OCI-LY7 (cell line): ENCODE measurements around the gene GOLGA3. TPM values are rescaled to one million over a fixed set of nuclear protein-coding genes. Genes with fewer than 3 reads are reported as not detected.

Experiments
- BruUV-seq: library from RNA; stranded (reverse); fragments of 400-500 nt; replicated peaks from 2 replicates; lab custom pipeline; 2021; lab: Mats Ljungman, UMichigan
- CTCF ChIA-PET: fragments of 300-600 bp; sonication (Branson Sonifier 250); formaldehyde crosslinking; loops from one replicate; lab custom pipeline; 2022; ENCODE audit warnings: antibody characterized with exemption; ENCODE audit not compliant: unreplicated experiment; lab: Charles Lee
- POLR2A ChIA-PET: fragments of 300-600 bp; sonication (Branson Sonifier 250); formaldehyde crosslinking; loops from one replicate; lab custom pipeline; 2022; ENCODE audit warnings: antibody characterized with exemption; lab: Charles Lee
- DNase-seq: peaks from one replicate; pipeline ENCODE4 v3.0.0-alpha.2; 2015; ENCODE audit warnings: low spot score
- H2AFZ ChIP-seq: fragments of 200-600 bp; sonication (generic), shearing (Covaris generic); 2 replicates; pipeline ENCODE4 v1.6.1; 2014; ENCODE audit warnings: mild to moderate bottlenecking, antibody characterized with exemption, low read length, moderate library complexity
- H3K27ac ChIP-seq: fragments of 200-600 bp; sonication (generic); 2 replicates; pipeline ENCODE4 v1.5.1; 2014; ENCODE audit warnings: mixed run types, low read depth, mild to moderate bottlenecking, moderate library complexity, low read length, inconsistent platforms; ENCODE audit not compliant: poor library complexity, severe bottlenecking
- H3K36me3 ChIP-seq: fragments of 200-600 bp; sonication (generic); 2 replicates; pipeline ENCODE4 v1.6.1; 2014; ENCODE audit warnings: mild to moderate bottlenecking, antibody characterized with exemption, low read length, moderate library complexity, mixed read lengths; ENCODE audit not compliant: insufficient read depth
- H3K4me1 ChIP-seq: fragments of 200-600 bp; sonication (generic); 2 replicates; pipeline ENCODE4 v1.5.1; 2014; ENCODE audit warnings: mild to moderate bottlenecking, low read length; ENCODE audit not compliant: insufficient read depth, poor library complexity, severe bottlenecking
- H3K4me2 ChIP-seq: fragments of 200-600 bp; sonication (generic); 2 replicates; pipeline ENCODE4 v1.6.1; 2014; ENCODE audit warnings: mild to moderate bottlenecking, low read length
- H3K4me3 ChIP-seq: fragments of 200-600 bp; sonication (generic); 2 replicates; pipeline ENCODE4 v1.5.1; 2014; ENCODE audit warnings: mild to moderate bottlenecking, low read depth, low read length; ENCODE audit not compliant: poor library complexity, severe bottlenecking
- H3K79me2 ChIP-seq: fragments of 200-600 bp; sonication (generic); 2 replicates; pipeline ENCODE4 v1.6.1; 2016; ENCODE audit warnings: low read depth, mild to moderate bottlenecking, low read length, moderate library complexity, mixed read lengths; ENCODE audit not compliant: insufficient read depth
- H3K9me2 ChIP-seq: fragments of 200-600 bp; sonication (generic); 2 replicates; pipeline ENCODE4 v1.6.1; 2016; ENCODE audit warnings: mild to moderate bottlenecking, low read length, mixed read lengths; ENCODE audit not compliant: insufficient read depth
- H3K9me3 ChIP-seq: fragments of 200-600 bp; sonication (generic); 2 replicates; pipeline ENCODE4 v1.6.1; 2014; ENCODE audit warnings: mild to moderate bottlenecking, mixed run types, low read length, mixed read lengths
- H4K20me1 ChIP-seq: fragments of 200-600 bp; sonication (generic); 2 replicates; pipeline ENCODE4 v1.6.1; 2014; ENCODE audit warnings: mild to moderate bottlenecking, antibody characterized with exemption, low read length, moderate library complexity, mixed read lengths; ENCODE audit not compliant: insufficient read depth
- EZH2phosphoT487 ChIP-seq: fragments of 200-600 bp; sonication (generic); IDR thresholded peaks from 2 replicates; pipeline ENCODE4 v1.6.1; 2018; ENCODE audit warnings: low read depth, borderline replicate concordance, mild to moderate bottlenecking, mixed run types, antibody characterized with exemption, low read length, moderate library complexity, mixed read lengths
- intact Hi-C: fragments of 100-400 bp; cut with micrococcal nuclease; formaldehyde crosslinking; loops from one replicate; pipeline ENCODE4 v1.10.0; 2022; ENCODE audit not compliant: unreplicated experiment
- total RNA-seq, 2 experiments: library from RNA; depleted of rRNA in 1 of 2; stranded (reverse); fragments of >200 nt in 1 of 2; shearing (Covaris generic) in 1 of 2; gene quantifications; 2 replicates each; pipeline ENCODE4 v1.2.3, GENCODE V29; 2014 to 2022
- TF ChIP-seq, protein P1 (sequence below): fragments of 200-600 bp; sonication (generic); conservative IDR thresholded peaks from 2 replicates; pipeline ENCODE4 v1.5.1; 2014; ENCODE audit warnings: mild to moderate bottlenecking, antibody characterized with exemption, low read length, moderate library complexity, mixed read lengths

GOLGA3 gene
- total RNA-seq, 2 experiments from 2014 or later: 51.2 to 77.9 TPM

DNA sequence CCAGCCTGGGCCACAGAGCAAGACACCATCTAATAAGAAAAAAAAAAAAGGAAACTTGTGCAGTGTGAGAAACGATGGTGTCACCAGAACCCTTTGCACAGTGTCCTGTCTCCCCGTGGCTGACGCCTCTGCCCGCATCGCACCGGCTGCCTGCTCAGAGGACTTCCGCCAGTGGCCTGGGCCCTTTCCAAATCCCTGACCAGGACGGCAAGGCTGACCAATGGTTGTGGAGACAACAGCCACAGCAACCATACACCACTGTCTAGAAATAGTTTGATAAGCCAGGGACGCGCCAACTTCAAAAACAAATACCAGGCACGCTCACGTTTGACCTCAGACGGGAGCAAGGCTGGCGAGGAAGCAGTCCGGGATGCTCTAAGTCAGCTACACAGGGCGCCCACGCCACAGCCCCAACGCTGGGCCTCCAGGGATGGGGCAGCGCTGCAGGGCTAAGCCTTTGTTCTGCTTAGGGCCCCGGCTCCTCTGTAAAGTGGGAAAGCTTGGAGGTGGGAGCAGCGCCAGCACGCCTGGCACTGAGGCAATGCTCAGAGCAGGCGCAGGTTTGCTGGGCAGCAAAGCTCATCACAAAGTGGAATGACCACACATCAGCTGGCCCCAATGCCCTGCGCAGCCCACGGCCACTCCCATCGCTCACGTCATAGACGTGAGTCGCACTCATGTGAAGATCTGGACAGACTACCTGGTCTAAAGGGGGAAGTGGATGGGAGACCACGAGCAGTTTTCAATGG, 105.5 kb downstream of the GOLGA3 start:
- Histone ChIP-seq H4K20me1 (peaks cover 16% of the 10 kb centered on the region; the same call in 1 of the 2 replicates), H3K9me2 (no peaks in the 10 kb centered on the region), H3K4me3 (no peak overlapping the region), H3K79me2 (no peaks in the 10 kb centered on the region), H2AFZ (no peak overlapping the region), H3K9me3 (no peaks in the 10 kb centered on the region), H3K27ac (no peak overlapping the region), H3K36me3 (peaks cover 95% of the 10 kb centered on the region), H3K4me1 (no peaks in the 10 kb centered on the region), H3K4me2 (no peak overlapping the region)
- POLR2A ChIA-PET: no interaction called here
- no TSS peak for BruUV-seq
- TF ChIP-seq EZH2phosphoT487: no peak
- TF ChIP-seq, protein P1, sequence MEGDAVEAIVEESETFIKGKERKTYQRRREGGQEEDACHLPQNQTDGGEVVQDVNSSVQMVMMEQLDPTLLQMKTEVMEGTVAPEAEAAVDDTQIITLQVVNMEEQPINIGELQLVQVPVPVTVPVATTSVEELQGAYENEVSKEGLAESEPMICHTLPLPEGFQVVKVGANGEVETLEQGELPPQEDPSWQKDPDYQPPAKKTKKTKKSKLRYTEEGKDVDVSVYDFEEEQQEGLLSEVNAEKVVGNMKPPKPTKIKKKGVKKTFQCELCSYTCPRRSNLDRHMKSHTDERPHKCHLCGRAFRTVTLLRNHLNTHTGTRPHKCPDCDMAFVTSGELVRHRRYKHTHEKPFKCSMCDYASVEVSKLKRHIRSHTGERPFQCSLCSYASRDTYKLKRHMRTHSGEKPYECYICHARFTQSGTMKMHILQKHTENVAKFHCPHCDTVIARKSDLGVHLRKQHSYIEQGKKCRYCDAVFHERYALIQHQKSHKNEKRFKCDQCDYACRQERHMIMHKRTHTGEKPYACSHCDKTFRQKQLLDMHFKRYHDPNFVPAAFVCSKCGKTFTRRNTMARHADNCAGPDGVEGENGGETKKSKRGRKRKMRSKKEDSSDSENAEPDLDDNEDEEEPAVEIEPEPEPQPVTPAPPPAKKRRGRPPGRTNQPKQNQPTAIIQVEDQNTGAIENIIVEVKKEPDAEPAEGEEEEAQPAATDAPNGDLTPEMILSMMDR: no peak
- DNase-seq: no peak
- CTCF ChIA-PET: no interaction called here
- intact Hi-C loops: no loop called here

DNA sequence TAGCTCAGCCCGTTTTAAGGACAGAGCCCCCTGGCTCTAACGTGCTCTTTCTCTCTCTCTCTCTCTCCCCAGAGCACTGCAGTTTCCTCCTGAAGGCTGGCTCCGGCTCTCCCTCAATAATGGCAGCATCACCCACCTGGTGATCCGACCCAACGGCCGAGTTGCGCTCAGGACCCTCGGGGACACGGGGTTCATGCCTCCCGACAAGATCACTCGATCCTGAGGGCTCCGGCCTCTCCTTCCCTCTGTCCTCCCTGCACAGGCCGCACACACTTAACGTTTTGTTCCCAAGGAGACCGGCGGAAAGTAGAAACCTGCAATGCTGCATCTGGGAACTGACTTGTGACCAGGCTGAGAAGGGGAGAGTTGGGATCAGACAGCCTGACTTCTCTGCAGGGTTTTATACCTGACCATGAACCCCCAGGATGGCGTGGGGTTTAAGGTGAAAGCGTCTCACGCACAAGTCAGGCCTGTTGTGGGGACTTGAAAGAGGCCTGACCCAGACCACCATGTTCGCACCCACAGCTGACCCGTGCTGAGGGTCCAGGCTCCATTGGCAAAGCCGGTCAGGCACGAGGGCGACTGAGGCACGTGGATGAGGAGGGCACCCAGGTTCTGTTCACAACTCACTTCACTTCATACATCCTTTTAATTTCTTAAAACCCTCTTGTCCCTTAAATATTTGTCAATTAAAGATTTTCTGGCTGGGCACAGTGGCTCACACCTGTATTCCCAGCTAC, 107.9 kb downstream of the GOLGA3 start:
- Histone ChIP-seq H3K4me1 (no peaks in the 10 kb centered on the region), H3K36me3 (peaks cover 93% of the 10 kb centered on the region), H3K27ac (no peak overlapping the region), H3K9me3 (no peaks in the 10 kb centered on the region), H4K20me1 (peaks cover 16% of the 10 kb centered on the region; the same call in 1 of the 2 replicates), H3K9me2 (no peaks in the 10 kb centered on the region), H3K79me2 (no peaks in the 10 kb centered on the region), H2AFZ (no peak overlapping the region), H3K4me2 (no peak overlapping the region), H3K4me3 (no peak overlapping the region)
- intact Hi-C loops: no loop called here
- ChIA-PET POLR2A (interaction anchor here (1.0 kb wide), 1 partner anchor 10 kb away, joined by 4 read pairs; no protein-coding TSS in a partner anchor), CTCF (no interaction called here)
- no peak for DNase-seq
- TF ChIP-seq, protein P1: no peak
- TF ChIP-seq EZH2phosphoT487: no peak
- no TSS peak for BruUV-seq

DNA sequence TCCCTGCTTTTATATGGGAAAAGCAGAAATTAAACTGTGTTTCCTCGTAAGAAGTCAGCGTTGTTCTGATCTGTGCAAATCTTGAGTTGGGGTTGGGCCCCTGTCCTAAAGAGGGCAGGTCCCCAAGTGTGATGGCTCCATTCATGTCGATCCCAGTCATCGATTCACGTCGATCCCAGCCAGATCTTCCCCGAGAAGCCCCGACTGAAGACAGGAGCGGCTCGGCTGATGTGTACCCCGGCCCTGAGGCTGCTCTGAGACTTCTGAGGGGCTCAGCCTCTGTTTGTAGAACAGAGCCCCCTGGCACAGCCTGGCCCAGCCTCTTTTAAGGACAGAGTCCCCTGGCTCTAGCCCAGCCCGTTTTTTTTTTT, 108.7 kb downstream of the GOLGA3 start:
- Histone ChIP-seq H3K9me2 (no peaks in the 10 kb centered on the region), H3K4me2 (no peak overlapping the region), H3K4me1 (no peaks in the 10 kb centered on the region), H3K4me3 (no peak overlapping the region), H3K9me3 (no peaks in the 10 kb centered on the region), H3K79me2 (no peaks in the 10 kb centered on the region), H4K20me1 (peaks cover 9% of the 10 kb centered on the region; the same call in 1 of the 2 replicates), H3K36me3 (peaks cover 90% of the 10 kb centered on the region), H2AFZ (no peak overlapping the region), H3K27ac (no peak overlapping the region)
- CTCF ChIA-PET: no interaction called here
- intact Hi-C loops: no loop called here
- no peak for TF ChIP-seq EZH2phosphoT487
- TF ChIP-seq, protein P1: no peak
- BruUV-seq: no TSS peak
- POLR2A ChIA-PET: no interaction called here
- DNase-seq: no peak
